ENCODE data around the gene SLFN5. TPM values are rescaled to one million over a fixed set of nuclear protein-coding genes. Genes with fewer than 3 reads are reported as not detected.
A peak's percentile ranks its signal among the peaks of the same experiment; 100 is the strongest.
"Not testable (repeated sequence)": the region's sequence is repeated elsewhere in the genome, so short reads cannot be mapped to it uniquely, and the experiment has no call there.

SLFN5 gene
- total RNA-seq = 6.7 TPM

- peak; percentile 81 for DNase-seq
Observed at GRCh38 chr17:35242805-35243560, at the start of gene SLFN5. Gene SLFN5, plus strand, starts transcription at chr17:35243072. Its CDS starts 15,619 bp downstream, at chr17:35258691.

GRCh38 chr17:35194001-35194400 lies 48.9 kb upstream of the SLFN5 start, which contains the start of gene SLC35G3:
Gene SLC35G3, minus strand, starts transcription at chr17:35194393. Its CDS starts 86 bp downstream, at chr17:35194307.
- not testable (repeated sequence) for DNase-seq

- not testable (repeated sequence) for DNase-seq
Observed at GRCh38 chr17:35195062-35195461, 47.8 kb upstream of the SLFN5 start.

- DNase-seq = not testable (repeated sequence)
Observed at GRCh38 chr17:35202582-35202981, 40.3 kb upstream of the SLFN5 start.

GRCh38 chr17:35210741-35211140 lies 32.1 kb upstream of the SLFN5 start:
- DNase-seq = no peak

- DNase-seq = no peak
Observed at GRCh38 chr17:35212668-35213067, 30.2 kb upstream of the SLFN5 start.

- DNase-seq = no peak
Observed at GRCh38 chr17:35213412-35213940, 29.4 kb upstream of the SLFN5 start.

- DNase-seq = no peak
Observed at GRCh38 chr17:35214192-35214591, 28.7 kb upstream of the SLFN5 start.

GRCh38 chr17:35214631-35215273 lies 28.1 kb upstream of the SLFN5 start:
- no peak for DNase-seq

GRCh38 chr17:35217107-35217506 lies 25.8 kb upstream of the SLFN5 start:
- DNase-seq = no peak

- no peak for DNase-seq
Observed at GRCh38 chr17:35218915-35219314, 24.0 kb upstream of the SLFN5 start.

GRCh38 chr17:35222452-35222851 lies 20.4 kb upstream of the SLFN5 start:
- DNase-seq = no peak

GRCh38 chr17:35224436-35224835 lies 18.4 kb upstream of the SLFN5 start:
- no peak for DNase-seq

- no peak for DNase-seq
Observed at GRCh38 chr17:35227546-35227945, 15.3 kb upstream of the SLFN5 start.

GRCh38 chr17:35229638-35230037 lies 13.2 kb upstream of the SLFN5 start:
- no peak for DNase-seq

GRCh38 chr17:35234315-35234714 lies 8.6 kb upstream of the SLFN5 start:
- DNase-seq = not testable (repeated sequence)

- DNase-seq = no peak
Observed at GRCh38 chr17:35235289-35235688, 7.6 kb upstream of the SLFN5 start.

GRCh38 chr17:35235917-35236316 lies 7.0 kb upstream of the SLFN5 start:
- no peak for DNase-seq

GRCh38 chr17:35236821-35237220 lies 6.1 kb upstream of the SLFN5 start:
- no peak for DNase-seq

GRCh38 chr17:35238821-35239220 lies 4.1 kb upstream of the SLFN5 start:
- DNase-seq = no peak

GRCh38 chr17:35239823-35240222 lies 3.0 kb upstream of the SLFN5 start:
- DNase-seq = no peak

- no peak for DNase-seq
Observed at GRCh38 chr17:35240861-35241260, 2.0 kb upstream of the SLFN5 start.

- DNase-seq = no peak
Observed at GRCh38 chr17:35241520-35241919, 1.4 kb upstream of the SLFN5 start.
